ENCODE results near the gene GCC2.

The GCC2 gene

DNA sequence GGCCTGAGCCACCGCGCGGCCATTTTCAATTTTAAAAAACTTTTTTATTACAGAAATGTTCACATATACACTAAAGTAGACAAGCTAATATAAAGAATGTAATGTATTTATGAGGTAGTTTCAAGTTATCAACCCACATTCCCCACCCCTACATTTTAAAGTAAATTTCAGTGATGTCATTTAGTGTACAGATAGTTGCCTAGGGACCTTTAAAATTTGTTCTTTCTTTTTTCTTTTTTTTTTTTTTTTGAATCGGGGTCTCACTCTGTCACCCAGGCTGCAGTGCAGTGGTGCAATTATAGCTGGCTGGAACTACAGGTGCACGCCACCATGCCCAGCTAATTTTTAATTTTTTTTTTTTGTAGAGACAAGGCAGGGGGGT lies 82.7 kb downstream of the GCC2 start:
- no peak for DNase-seq (ENCODE audit: low read depth)
- no peak overlapping the region for H3K4me3 ChIP-seq (ENCODE audit: control insufficient read depth, low read depth, low read length)
- TF ChIP-seq, protein P1, sequence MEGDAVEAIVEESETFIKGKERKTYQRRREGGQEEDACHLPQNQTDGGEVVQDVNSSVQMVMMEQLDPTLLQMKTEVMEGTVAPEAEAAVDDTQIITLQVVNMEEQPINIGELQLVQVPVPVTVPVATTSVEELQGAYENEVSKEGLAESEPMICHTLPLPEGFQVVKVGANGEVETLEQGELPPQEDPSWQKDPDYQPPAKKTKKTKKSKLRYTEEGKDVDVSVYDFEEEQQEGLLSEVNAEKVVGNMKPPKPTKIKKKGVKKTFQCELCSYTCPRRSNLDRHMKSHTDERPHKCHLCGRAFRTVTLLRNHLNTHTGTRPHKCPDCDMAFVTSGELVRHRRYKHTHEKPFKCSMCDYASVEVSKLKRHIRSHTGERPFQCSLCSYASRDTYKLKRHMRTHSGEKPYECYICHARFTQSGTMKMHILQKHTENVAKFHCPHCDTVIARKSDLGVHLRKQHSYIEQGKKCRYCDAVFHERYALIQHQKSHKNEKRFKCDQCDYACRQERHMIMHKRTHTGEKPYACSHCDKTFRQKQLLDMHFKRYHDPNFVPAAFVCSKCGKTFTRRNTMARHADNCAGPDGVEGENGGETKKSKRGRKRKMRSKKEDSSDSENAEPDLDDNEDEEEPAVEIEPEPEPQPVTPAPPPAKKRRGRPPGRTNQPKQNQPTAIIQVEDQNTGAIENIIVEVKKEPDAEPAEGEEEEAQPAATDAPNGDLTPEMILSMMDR (IDR thresholded peaks at IDR 0.05; ENCODE audit: control insufficient read depth, insufficient read depth, low read depth, low read length, missing control alignments), result no peak

DNA sequence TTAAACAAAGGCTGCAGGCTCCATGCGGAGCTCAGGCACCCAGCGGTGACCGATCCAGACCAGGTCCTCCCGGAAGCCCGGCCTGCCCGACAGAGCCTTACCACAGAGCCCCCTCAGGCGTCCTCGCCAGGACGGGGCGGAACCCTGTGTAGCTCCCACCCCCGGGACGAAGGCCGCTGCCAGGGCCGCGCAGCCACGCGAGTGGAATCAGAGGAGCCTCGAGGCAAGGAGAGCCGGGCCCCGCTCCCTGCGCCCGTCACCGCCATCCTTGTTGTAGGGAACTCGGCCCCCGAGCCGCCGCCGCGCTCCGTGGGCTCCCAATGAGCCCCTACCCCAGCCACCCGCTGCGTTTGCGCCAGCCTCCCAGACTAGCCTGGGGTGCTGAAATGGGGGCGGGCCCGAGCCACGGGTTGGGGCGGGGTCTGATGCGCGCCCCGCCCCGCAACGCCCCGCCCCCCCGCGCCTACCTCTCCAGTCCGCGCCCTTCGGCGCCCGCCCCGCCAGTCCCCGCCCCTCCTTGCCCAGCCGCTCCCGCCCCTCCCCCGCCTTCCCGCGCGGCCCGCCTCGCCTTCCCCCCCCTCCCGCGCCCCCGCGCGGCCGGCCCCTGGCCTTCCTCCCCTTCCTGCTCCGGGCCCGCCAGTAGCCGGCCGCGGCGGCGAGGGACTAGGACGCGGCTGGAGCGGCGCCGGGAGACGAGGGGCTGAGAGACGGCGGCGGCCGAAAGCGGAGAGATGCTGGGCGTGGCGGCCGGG lies 85.0 kb downstream of the GCC2 start, which contains the start of gene LIMS1:
Gene LIMS1, plus strand, starts transcription at position 639 of the 752 bp plus-strand sequence. Its CDS starts 93 bp downstream, at position 732.
- TF ChIP-seq, protein P1 (IDR thresholded peaks at IDR 0.05; ENCODE audit: control insufficient read depth, insufficient read depth, low read depth, low read length, missing control alignments), result no peak
- DNase-seq (ENCODE audit: low read depth), result peak; percentile 44
- peak within 1 kb of the TSS; percentile 86 for H3K4me3 ChIP-seq (ENCODE audit: control insufficient read depth, low read depth, low read length)

DNA sequence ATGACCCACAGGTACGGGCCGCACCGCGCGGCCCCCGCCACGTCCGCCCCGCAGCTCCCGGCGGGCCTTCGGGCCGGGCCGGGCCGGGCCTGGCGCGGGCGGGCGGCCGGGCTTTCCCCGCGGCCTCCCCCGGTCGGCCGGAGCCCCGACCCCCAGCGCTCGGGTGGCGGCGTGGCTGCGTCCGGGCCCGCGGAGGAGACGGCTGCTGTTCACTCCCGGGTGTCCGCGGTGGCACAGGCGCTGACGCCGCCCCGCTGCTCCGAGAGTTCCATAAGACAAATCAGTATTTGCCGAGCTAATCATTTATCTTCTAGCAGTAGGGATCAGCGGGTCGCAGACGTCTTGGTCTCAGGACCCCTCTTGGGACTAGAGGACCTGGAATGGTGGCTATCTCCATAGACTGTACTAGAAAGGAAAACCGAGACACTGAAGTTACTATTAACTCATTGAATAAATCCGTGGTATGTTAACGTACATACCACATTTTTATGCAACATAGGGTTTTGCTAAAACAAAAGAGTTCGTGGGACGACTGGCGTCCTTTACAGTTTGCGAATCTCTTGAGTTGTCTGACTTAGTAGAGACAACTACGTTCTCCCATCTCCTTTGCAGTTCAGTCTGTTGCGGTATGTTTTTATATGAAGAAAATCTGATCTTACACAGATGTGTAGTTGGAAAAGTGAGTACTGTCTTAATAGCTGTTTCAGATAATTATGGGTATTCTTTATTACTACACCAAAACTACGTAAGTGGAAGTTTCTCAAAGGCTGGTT lies 85.8 kb downstream of the GCC2 start:
- peak overlapping the region; percentile 55 for H3K4me3 ChIP-seq (ENCODE audit: control insufficient read depth, low read depth, low read length)
- TF ChIP-seq, protein P1 (IDR thresholded peaks at IDR 0.05; ENCODE audit: control insufficient read depth, insufficient read depth, low read depth, low read length, missing control alignments), result no peak
- no peak for DNase-seq (ENCODE audit: low read depth)

DNA sequence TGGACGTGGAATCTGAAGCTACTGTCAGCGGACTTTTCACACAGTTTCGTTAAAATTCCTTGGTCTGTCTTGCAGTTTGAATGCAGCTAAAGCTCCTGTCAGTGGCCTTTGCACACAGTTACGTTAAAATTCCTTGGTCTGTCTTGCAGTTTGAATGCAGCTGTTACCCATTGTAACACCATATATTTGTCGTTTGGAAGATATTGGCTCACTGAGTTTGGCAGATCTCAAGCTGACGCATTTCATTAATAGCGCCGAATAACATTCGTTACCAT lies 86.3 kb downstream of the GCC2 start:
- TF ChIP-seq, protein P1 (IDR thresholded peaks at IDR 0.05; ENCODE audit: control insufficient read depth, insufficient read depth, low read depth, low read length, missing control alignments), result no peak
- DNase-seq (ENCODE audit: low read depth), result no peak
- peak overlapping the region; percentile 55 for H3K4me3 ChIP-seq (ENCODE audit: control insufficient read depth, low read depth, low read length)

DNA sequence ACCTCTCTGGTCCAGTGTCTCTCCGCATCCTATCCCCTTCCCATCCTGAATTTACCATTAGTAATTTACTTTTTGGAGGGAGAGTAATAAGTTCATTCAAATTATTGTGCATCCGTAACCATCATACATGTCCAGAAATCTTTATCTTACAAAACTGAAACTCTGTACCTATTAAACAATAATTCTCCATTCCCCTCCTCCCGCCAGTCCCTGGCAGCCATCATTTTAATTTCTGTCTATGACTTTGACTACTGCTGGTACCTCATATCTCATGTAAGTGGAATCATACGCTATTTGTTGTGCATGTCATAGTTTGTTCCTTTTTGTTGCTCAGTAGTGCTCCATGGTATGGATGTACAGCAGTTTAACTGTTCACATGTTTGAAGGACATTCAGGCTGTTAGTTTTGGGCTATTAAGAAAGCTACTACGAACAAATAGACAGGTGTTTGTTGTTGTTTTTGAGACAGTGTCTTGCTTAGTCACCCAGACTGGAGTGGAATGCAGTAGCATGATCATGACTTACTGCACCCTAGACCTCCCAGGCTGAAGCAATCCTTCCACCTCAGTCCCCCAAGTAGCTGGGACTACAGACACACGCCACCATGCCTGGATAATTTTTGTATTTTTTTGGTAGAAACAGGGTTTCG lies 87.3 kb downstream of the GCC2 start:
- peak overlapping the region; percentile 55; the same call in 1 of the 2 replicates for H3K4me3 ChIP-seq (ENCODE audit: control insufficient read depth, low read depth, low read length)
- DNase-seq (ENCODE audit: low read depth), result no peak

DNA sequence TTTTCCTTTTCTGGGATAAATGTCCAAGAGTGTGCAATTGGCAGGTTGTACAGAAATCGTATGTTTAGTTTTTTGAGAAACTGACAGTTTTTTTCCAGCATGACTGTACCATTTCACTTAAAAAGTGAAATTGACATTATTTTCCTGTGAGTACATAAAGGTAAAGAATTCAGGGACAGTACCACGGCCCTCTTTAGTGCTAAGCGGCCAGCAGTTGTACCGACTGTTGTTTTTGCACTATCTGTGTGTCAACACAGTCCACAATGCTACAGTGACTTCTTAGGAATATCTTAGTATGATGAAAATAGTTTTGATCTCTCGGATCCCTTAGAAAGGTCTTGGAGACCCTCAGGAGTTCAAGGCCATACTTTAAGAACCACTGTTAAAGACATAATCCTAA lies 87.9 kb downstream of the GCC2 start:
- DNase-seq (ENCODE audit: low read depth), result no peak
- TF ChIP-seq, protein P1 (IDR thresholded peaks at IDR 0.05; ENCODE audit: control insufficient read depth, insufficient read depth, low read depth, low read length, missing control alignments), result no peak
- no peak overlapping the region for H3K4me3 ChIP-seq (ENCODE audit: control insufficient read depth, low read depth, low read length)

More for the DNA sequence above, 87.3 kb downstream of the GCC2 start:
- TF ChIP-seq, protein P1 (IDR thresholded peaks at IDR 0.05; ENCODE audit: control insufficient read depth, insufficient read depth, low read depth, low read length, missing control alignments), result no peak

Measured in AG09309 (cell line).